Measurements from ENCODE around the gene SATB2.
A peak's percentile ranks its signal among the peaks of the same experiment; 100 is the strongest.

SATB2 gene

GRCh38 chr2:199457147-199458008 is at the start of gene SATB2:
Gene SATB2 (minus strand): TSS chr2:199457939. CDS start chr2:199456037, 1,902 bp downstream.
- peak; percentile 55 for DNase-seq (ENCODE audit: low spot score)
- in situ Hi-C loops (cut with MboI; ENCODE audit: low pct_unique_long_range_greater_than_20kb, low sequenced_read_pairs, unreplicated experiment): no loop called here

GRCh38 chr2:199505755-199506403 is 48.1 kb upstream of the SATB2 start:
- no peak for TF ChIP-seq CTCF (IDR thresholded peaks at IDR 0.05; ENCODE audit: extremely low read depth, insufficient read depth, missing control alignments)
- DNase-seq (ENCODE audit: low spot score): no peak

More at GRCh38 chr2:199457147-199458008, at the start of gene SATB2:
- no peak for TF ChIP-seq CTCF (IDR thresholded peaks at IDR 0.05; ENCODE audit: extremely low read depth, insufficient read depth, missing control alignments)

GRCh38 chr2:199503148-199503547 is 45.4 kb upstream of the SATB2 start:
- no peak for TF ChIP-seq CTCF (IDR thresholded peaks at IDR 0.05; ENCODE audit: extremely low read depth, insufficient read depth, missing control alignments)
- in situ Hi-C loops (cut with MboI; ENCODE audit: low pct_unique_long_range_greater_than_20kb, low sequenced_read_pairs, unreplicated experiment): no loop called here
- no peak for DNase-seq (ENCODE audit: low spot score)

More at GRCh38 chr2:199505755-199506403, 48.1 kb upstream of the SATB2 start:
- in situ Hi-C loops (cut with MboI; ENCODE audit: low pct_unique_long_range_greater_than_20kb, low sequenced_read_pairs, unreplicated experiment): no loop called here

- DNase-seq (ENCODE audit: low spot score): no peak
- in situ Hi-C loops (cut with MboI; ENCODE audit: low pct_unique_long_range_greater_than_20kb, low sequenced_read_pairs, unreplicated experiment): no loop called here
- TF ChIP-seq CTCF (IDR thresholded peaks at IDR 0.05; ENCODE audit: extremely low read depth, insufficient read depth, missing control alignments): no peak
Measured at GRCh38 chr2:199499005-199499404, 41.3 kb upstream of the SATB2 start.

- in situ Hi-C loops (cut with MboI; ENCODE audit: low pct_unique_long_range_greater_than_20kb, low sequenced_read_pairs, unreplicated experiment): no loop called here
- no peak for TF ChIP-seq CTCF (IDR thresholded peaks at IDR 0.05; ENCODE audit: extremely low read depth, insufficient read depth, missing control alignments)
- DNase-seq (ENCODE audit: low spot score): no peak
Measured at GRCh38 chr2:199495147-199495546, 37.4 kb upstream of the SATB2 start.

GRCh38 chr2:199490049-199490448 is 32.3 kb upstream of the SATB2 start:
- DNase-seq (ENCODE audit: low spot score): no peak
- in situ Hi-C loops (cut with MboI; ENCODE audit: low pct_unique_long_range_greater_than_20kb, low sequenced_read_pairs, unreplicated experiment): no loop called here
- no peak for TF ChIP-seq CTCF (IDR thresholded peaks at IDR 0.05; ENCODE audit: extremely low read depth, insufficient read depth, missing control alignments)
